Measurements from ENCODE around the gene FBXL3. TPM values are rescaled to one million over a fixed set of nuclear protein-coding genes. Genes with fewer than 3 reads are reported as not detected.
A peak's percentile ranks its signal among the peaks of the same experiment; 100 is the strongest.
"Not testable (repeated sequence)": the region's sequence is repeated elsewhere in the genome, so short reads cannot be mapped to it uniquely, and the experiment has no call there.

The FBXL3 gene
- total RNA-seq, 6 experiments from 2014 or later, result 31.6 to 36.5 (median 34.8) TPM

DNA sequence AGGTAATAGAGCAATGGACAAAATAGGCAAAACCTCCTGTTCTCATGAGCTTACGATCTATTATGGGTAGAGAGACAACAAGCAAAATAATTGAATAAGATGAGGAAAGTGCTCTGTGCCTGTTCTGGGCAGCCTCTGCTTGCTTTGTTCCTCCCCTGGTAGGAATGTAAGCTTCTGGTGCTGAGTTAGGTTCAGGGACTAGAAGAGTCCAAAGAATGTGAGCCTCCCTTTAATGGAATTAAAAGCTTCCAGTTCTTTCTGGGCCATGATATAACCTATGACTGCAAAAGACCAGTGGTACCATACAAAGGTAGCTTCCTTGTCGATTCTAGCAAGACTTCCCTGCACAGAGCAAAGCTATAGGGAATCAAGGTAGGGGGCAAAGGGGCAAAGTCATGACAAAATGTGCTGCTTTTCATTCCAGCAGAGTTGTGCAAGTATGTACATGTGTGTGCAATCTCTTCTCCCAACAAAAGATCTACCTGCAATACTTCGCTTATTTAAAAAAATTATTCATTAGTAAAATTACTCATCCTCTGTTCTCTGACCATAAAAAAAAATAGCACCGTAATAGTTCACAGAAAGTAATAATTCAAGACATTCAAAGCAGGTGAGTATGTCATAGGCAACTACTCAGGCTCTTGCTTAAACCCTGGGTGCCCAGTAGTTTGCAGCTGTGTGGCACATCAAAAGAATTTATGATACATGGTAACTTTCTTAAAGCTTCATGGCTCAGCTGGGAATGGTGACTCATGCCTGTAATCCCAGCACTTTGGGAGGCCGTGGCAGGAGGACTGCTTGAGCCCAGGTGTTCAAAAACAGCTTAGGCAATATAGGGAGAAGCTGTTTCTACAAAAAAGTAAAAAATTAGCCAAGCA lies 57.2 kb downstream of the FBXL3 start:
- Mint-ChIP-seq H3K27ac (no peak overlapping the region), H3K4me1 (ENCODE audit: low read depth) (peaks cover 23% of the 10 kb centered on the region), H3K9me3 (no peaks in the 10 kb centered on the region), H3K36me3 (ENCODE audit: low read depth) (no peaks in the 10 kb centered on the region), H3K27me3 (ENCODE audit: insufficient read depth) (peaks cover 27% of the 10 kb centered on the region), H3K4me3 (no peak overlapping the region)
- TF ChIP-seq, protein P1, sequence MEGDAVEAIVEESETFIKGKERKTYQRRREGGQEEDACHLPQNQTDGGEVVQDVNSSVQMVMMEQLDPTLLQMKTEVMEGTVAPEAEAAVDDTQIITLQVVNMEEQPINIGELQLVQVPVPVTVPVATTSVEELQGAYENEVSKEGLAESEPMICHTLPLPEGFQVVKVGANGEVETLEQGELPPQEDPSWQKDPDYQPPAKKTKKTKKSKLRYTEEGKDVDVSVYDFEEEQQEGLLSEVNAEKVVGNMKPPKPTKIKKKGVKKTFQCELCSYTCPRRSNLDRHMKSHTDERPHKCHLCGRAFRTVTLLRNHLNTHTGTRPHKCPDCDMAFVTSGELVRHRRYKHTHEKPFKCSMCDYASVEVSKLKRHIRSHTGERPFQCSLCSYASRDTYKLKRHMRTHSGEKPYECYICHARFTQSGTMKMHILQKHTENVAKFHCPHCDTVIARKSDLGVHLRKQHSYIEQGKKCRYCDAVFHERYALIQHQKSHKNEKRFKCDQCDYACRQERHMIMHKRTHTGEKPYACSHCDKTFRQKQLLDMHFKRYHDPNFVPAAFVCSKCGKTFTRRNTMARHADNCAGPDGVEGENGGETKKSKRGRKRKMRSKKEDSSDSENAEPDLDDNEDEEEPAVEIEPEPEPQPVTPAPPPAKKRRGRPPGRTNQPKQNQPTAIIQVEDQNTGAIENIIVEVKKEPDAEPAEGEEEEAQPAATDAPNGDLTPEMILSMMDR (IDR thresholded peaks at IDR 0.05), result no peak
- DNase-seq, result peak; percentile 13

DNA sequence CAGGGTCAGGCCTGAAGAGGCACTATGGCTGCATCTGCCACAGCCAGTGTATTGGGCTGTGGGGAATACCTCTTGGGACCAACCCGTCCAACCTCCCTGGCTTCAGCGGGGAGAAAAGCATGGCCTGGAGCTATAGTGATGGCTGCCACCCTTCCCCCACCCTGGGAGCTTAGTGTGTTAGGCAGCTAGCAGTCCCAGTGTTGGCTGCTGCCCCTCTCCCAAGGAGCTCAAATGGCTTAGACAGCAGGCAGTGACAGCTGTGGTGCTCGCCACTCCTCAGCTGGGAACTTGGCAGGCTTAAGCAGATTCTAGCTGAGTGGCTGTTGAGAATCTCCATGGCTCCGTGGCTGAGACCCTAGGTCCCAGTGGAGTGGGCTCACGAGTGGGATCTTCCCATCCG lies 58.9 kb downstream of the FBXL3 start:
- peaks cover 23% of the 10 kb centered on the region for H3K4me1 Mint-ChIP-seq (ENCODE audit: low read depth)
- DNase-seq, result no peak
- no peak overlapping the region for H3K27ac Mint-ChIP-seq
- H3K9me3 Mint-ChIP-seq, result no peaks in the 10 kb centered on the region
- TF ChIP-seq, protein P1 (IDR thresholded peaks at IDR 0.05), result no peak
- H3K36me3 Mint-ChIP-seq (ENCODE audit: low read depth), result no peaks in the 10 kb centered on the region
- peaks cover 20% of the 10 kb centered on the region for H3K27me3 Mint-ChIP-seq (ENCODE audit: insufficient read depth)
- H3K4me3 Mint-ChIP-seq, result no peak overlapping the region

DNA sequence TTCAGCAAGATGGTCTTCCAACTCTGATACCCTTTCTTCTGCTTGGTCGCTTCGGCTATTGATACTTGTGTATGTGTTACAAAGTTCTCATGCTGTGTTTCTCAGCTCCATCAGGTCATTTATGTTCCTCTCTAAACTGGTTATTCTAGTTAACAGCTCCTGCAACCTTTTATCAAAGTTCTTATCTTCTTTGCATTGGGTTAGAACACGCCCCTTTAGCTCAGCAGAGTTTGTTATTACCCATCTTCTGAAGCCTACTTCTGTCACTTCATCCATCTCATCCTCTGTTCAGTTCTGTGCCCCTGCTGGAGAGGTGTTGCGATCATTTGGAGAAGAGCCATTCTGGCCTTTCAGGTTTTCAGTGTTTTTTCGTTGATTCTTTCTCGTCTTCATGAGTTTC lies 59.9 kb downstream of the FBXL3 start:
- Mint-ChIP-seq H3K4me1 (ENCODE audit: low read depth) (peaks cover 23% of the 10 kb centered on the region), H3K9me3 (no peaks in the 10 kb centered on the region), H3K4me3 (no peak overlapping the region), H3K27ac (no peak overlapping the region), H3K27me3 (ENCODE audit: insufficient read depth) (peaks cover 17% of the 10 kb centered on the region), H3K36me3 (ENCODE audit: low read depth) (no peaks in the 10 kb centered on the region)
- DNase-seq, result no peak
- TF ChIP-seq, protein P1 (IDR thresholded peaks at IDR 0.05), result no peak

DNA sequence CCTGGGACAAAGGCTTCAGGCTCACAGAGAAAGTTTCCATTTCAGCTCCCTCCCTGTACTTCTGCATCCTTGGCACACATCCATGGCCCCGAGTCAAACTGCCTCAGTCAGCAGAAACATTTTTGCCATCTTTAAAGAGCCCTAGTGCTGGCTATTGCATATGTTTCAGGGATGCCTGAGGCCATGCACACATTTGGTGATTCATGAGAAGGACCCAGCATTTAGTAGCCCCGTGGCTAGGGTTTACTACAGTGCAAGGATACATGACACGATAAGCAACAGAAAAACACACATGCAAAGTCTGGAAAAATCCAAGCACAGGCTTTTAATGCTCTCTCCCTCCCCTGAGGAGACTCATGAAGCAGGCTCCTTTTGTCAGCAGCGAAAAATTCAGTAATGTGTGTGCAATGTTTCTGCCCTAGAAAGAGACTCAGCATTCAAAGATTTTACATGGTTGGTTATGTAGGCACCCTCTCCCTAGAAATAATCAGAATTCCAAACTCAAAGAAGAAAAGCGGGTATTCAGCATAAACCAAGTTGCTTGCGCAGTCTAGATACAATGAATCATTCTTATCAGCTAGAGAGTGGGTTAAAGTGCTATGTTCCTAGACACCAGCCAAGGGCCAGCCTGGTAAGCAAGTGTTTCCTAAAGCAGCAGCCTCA lies 61.1 kb downstream of the FBXL3 start:
- TF ChIP-seq, protein P1 (IDR thresholded peaks at IDR 0.05), result no peak
- Mint-ChIP-seq H3K4me3 (no peak overlapping the region), H3K4me1 (ENCODE audit: low read depth) (peaks cover 23% of the 10 kb centered on the region), H3K27ac (peak overlapping the region; percentile 60), H3K36me3 (ENCODE audit: low read depth) (no peaks in the 10 kb centered on the region), H3K27me3 (ENCODE audit: insufficient read depth) (peaks cover 17% of the 10 kb centered on the region), H3K9me3 (no peaks in the 10 kb centered on the region)
- peak; percentile 88 for DNase-seq

DNA sequence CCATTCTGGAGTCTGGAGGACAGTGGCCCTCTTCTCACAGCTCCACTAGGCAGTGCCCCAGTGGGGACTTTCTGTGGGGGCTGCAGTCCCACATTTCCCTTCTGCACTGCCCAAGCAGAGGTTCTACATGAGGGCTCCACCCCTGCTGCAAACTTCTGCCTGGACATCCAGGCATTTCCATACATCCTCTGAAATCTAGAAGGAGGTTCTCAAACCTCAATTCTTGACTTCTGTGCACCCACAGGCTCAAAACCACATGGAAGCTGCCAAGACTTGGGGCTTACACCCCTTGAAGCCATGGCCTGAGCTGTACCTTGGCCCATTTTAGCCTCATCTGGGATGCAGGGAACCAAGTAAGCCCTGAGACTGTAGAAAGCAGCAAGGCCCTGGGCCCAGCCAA lies 67.2 kb downstream of the FBXL3 start:
- H3K27ac Mint-ChIP-seq; H3K27me3 Mint-ChIP-seq (ENCODE audit: insufficient read depth); H3K36me3 Mint-ChIP-seq (ENCODE audit: low read depth); DNase-seq; H3K4me3 Mint-ChIP-seq; H3K4me1 Mint-ChIP-seq (ENCODE audit: low read depth): not testable (repeated sequence)
- H3K9me3 Mint-ChIP-seq, result peaks cover 14% of the 10 kb centered on the region
